Stimulated activated CD8-positive, alpha-beta memory T cell treated with anti-CD3 and anti-CD28 coated beads, Interleukin-4, amount 100 ng/mL, for 24 hours (primary cell): ENCODE results near the gene ITPR2.
"Not testable (repeated sequence)": the region's sequence is repeated elsewhere in the genome, so short reads cannot be mapped to it uniquely, and the experiment has no call there.

ENCODE experiments used
- DNase-seq: peaks from one replicate; pipeline ENCODE4 v3.0.0-alpha.2; 2020; ENCODE audit warnings: low read depth

Gene ITPR2

GRCh38 chr12:26729137-26729671 is 103.8 kb downstream of the ITPR2 start:
- not testable (repeated sequence) for DNase-seq

DNA sequence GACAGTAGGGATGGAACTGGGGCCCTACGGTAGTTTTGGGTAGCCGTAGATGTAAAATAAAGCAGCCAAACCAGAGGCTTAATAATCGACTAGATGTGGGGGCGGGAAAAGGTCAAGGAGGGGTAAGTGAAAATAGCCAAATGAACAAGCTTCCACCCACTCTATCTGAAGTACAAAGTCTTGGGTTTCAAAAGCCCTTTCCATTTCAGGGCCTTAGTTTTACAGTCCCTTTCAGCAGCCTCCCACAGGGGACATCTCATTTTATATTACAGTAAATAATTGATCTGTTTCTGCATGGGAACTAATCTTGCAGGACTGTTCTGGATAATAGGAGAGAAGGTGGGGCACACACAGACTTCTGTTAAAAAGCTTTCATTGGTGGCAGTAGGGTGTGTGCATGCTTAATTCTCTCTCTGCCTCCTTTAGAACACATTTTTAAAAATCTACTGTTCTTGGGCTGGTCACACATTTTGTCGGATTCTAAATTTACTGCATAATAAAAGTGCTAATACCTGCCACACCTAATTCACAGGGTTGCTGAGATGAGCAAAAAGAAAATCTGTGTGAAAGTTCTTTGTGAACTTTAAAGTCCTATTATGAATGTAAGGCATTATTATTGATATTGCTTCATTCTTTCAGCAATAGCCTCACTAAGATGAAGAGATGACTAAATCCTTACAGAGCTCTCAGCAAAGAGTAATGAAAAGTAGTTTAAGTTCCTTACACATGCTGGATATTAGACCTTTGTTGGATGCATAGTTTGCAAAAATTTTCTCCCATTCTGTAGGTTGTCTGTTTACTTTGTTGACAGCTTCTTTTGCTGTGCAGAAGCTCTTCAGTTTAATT is 104.6 kb downstream of the ITPR2 start:
- DNase-seq, result no peak

GRCh38 chr12:26727482-26728204 is 105.4 kb downstream of the ITPR2 start:
- no peak for DNase-seq

DNA sequence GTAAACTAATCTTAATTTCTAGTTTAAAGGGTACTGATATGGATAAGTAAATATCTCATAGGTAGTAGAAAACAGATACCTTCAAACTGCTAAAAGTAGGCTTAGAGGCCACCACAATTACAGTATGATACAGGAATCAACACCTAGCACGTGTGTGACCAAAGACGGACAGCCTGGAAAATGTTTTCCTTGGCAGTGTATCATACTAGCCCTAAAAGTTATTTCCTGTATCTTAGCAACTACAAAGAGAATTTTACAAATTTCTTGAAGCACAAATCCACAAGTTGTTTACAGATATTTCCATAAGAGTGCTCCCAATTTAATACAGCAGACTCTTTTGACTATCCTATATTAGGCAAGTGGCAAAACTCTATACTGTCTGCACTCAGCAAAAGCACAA is 106.0 kb downstream of the ITPR2 start:
- no peak for DNase-seq

DNA sequence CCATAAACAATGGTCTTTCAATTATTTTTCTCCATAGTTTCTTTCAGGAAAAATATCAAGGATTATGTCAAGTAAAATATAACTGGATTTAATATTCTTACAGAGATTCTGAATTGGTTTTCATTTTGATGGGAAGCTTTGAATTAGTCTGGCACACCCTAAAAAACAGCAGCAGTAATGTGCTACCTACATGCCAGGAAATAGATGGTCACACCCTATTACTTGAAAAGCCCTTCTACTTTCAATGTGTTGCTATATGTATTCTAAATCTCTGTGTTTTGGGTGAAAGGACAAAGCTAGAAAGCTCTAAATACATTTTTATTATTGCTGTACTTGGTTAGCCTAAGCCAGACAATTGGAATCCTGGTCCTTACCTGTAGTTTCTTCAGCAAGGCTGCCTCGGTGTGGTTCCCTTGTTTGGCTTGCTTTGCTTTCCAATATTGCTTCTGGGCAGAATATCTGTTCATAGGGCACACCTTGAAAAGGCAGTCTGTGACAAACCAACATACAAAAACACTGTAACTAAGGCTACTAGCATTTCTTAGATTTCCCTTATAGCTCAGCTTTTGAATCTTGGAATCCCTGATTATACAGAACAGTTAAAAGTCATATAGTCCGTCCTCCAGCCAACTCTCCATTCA is 107.6 kb downstream of the ITPR2 start:
- no peak for DNase-seq

GRCh38 chr12:26724309-26724702 is 108.7 kb downstream of the ITPR2 start:
- DNase-seq, result no peak

- DNase-seq, result no peak
Measured at GRCh38 chr12:26723379-26724308, 109.3 kb downstream of the ITPR2 start.

DNA sequence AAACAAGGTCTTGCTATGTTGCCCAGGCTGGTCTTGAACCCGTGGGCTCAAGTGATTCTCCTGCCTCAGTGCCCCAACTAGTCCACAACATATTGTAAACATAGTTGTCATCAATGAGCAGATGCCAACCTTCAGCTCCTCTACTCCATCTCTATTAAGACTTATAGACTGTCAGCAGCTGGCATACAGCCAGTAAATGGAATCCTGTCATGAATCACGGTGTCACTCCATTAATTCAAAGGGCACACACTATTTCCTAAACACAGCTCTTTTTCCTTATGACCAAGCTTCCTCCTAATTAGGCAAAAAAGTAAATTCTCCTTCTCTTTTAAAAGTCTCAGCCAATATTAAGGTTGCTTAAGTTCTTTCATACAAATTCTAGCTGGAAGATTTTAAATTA is 111.2 kb downstream of the ITPR2 start:
- DNase-seq, result no peak

GRCh38 chr12:26719852-26720251 is 113.1 kb downstream of the ITPR2 start:
- no peak for DNase-seq

DNA sequence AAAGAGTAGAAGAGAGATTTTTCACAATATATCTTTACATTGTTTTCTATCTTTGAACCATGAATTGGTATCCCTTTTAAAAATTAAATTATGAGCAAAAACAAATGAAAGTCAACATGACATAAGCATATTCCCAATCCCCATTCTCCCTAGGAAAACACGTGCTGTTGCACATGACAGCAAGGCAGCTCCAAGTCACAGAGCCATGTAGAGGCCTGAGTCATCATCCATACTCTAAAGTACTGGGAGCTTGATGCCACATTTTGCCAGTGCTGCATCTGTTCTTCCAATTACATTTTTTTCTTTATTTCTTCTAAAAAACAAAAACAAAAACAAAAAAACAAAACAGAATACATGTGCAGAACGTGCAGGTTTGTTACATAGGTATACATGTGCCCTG is 115.2 kb downstream of the ITPR2 start:
- no peak for DNase-seq

- no peak for DNase-seq
Measured at GRCh38 chr12:26715232-26715631, 117.8 kb downstream of the ITPR2 start.

- no peak for DNase-seq
Measured at GRCh38 chr12:26713885-26714383, 119.1 kb downstream of the ITPR2 start.

DNA sequence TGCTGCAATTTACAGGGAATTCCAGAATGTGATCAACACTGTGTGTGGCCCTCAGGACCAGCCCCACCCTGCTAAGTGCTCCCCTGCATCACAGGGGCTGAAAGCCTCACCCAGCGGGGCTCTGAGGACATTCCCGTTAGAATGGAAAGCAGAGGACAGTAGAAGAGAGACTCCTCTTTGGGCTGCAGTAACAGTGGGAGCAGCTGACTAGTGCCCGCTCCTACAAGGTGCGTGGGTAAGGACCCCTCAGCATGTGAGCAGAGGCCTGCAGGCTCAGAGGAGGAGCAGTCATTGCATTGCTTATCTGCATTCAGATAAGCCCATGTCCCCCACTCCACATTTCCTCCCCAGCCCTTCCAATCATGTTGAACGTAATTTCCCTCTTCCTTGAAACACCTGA is 120.1 kb downstream of the ITPR2 start:
- no peak for DNase-seq

DNA sequence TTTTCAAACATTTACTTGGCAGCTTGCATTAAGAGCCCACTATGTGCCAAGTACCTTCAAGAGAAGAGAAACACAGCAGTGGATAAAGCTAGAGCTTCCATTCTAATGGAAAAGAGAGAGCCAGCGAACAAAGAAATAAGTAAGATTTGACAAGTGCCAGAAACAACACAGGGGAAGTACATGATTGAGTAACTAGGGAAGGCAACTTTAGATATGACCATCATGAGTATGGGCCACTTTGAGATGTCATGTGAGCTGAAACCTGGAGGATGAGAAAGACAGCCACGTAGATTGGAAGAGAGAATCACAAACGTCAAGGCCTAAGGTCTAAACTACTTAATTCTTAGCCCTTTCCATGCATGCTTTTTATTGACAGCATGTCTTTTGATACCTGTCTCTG is 121.4 kb downstream of the ITPR2 start:
- DNase-seq, result no peak

DNA sequence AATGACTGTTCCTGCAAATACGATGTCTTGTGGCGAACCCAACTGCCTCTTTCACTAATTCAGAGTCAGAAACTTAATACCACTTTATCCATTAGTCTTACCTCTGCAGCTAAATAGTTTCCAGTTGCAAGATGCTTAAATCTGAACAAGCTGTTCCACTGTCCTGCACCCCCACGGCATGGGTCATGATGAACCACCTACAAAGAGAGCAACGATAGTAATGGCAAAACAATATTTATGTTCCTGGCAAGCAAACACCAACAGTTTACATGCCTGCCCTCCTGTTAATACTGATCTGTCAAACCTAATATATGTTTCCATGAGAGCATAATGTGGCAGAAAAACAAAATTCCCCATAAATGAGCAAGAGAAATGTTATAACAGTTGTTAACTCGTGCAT is 121.9 kb downstream of the ITPR2 start:
- DNase-seq, result no peak

- DNase-seq, result no peak
Measured at GRCh38 chr12:26705851-26706250, 127.1 kb downstream of the ITPR2 start.

DNA sequence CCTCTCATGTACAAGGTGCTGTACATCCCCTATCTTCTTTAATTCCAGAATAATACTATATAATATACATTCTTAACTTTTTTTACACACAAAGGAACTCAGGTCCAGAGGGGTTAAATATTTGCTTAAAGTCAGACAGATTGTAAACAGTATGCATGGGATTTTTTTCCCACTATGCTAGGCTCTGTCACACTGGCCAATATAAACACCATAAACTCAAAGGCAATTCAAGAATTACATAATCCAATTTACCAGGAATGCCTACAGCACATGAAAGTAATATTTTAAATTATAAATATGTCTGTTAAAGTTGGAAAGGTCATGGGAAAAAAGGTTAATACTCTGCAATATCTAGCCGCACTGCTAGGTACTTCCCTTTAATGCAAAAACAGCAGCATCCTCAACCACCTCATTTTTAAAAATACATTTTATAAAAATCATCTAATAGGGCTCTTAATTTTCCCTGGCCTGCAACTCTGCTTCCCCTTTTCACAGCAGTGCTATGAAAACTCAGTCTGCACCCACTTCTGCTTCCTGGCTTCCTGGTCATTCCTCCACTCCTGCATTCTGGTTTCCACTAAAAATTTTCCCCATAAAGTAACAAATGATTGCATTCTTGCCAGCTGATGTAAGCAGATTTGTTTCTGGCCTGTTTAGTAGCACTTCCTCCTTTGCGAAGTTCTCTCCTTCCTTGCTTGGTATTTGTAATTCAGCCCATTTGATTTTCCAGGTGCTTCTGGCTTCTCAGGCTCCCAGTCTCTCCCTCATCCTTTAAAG is 128.1 kb downstream of the ITPR2 start:
- DNase-seq, result no peak

DNA sequence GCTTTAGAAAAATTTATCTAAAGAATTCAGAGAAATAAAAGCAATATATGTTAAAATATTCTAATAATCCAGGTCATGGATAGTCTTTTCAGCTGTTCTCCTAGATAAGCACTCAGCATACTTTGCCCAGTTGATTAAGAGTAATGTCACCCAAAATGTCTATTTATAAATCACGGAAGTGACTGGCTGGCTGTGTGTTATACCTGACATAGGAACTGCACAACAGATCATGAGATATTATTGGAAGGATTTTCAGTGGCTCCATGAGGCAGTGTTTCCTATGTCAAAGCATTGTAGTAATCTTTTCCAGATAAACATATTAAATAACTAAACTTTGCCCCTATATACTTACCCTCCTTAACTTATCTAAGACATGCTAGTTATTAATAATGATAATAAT is 128.8 kb downstream of the ITPR2 start:
- no peak for DNase-seq

GRCh38 chr12:26702741-26703140 is 130.3 kb downstream of the ITPR2 start:
- DNase-seq, result no peak

DNA sequence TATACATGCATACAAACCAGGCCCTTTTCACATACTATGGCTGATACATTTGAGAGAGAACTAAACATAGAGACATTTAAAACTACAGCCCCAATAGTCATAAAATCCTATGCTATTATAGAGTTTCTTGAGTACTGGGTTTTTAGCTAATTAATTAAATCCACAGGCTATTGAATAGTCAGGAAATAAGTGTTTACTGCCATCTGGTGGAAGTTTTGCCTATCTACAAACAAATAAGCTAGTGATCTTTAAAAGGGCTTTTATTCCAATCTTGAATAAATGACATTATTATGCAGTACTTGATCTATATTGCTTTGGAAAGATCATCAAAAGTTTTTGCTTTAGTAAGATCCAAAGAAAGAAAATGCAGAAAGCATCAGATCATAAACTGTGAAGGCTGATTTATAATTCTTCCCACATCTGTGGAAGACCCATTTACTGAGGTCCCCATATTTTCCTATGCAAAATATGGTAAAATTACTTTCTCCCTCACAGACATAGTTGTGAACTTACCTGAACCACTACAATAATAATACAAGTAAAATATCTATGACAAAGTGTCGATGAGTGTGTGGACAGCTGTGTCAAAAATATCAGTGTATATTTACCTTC is 131.3 kb downstream of the ITPR2 start:
- no peak for DNase-seq
